Measurements from ENCODE around the gene ALS2. TPM values are rescaled to one million over a fixed set of nuclear protein-coding genes. Genes with fewer than 3 reads are reported as not detected.
A peak's percentile ranks its signal among the peaks of the same experiment; 100 is the strongest.

Gene ALS2
- total RNA-seq, 2 experiments from 2014 or later = 8.3 to 11.3 TPM

GRCh38 chr2:201709049-201709448, 71.7 kb downstream of the ALS2 start:
- intact Hi-C loops (cut with micrococcal nuclease; ENCODE audit: unreplicated experiment) = no loop called here
- ChIA-PET CTCF (ENCODE audit: unreplicated experiment) (no interaction called here), POLR2A (interaction anchor here (1.7 kb wide), 1 partner anchor 35 kb away, joined by 6 read pairs; no protein-coding TSS in a partner anchor)
- Histone ChIP-seq H2AFZ (ENCODE audit: low read length) (no peak overlapping the region), H3K79me2 (ENCODE audit: insufficient read depth, low read depth, low read length) (no peaks in the 10 kb centered on the region), H3K9me2 (ENCODE audit: insufficient read depth, low read length) (no peaks in the 10 kb centered on the region), H3K36me3 (ENCODE audit: insufficient read depth, low read length) (0 out of 2 replicates have a peak, but pooled peaks cover 4% of the 10 kb centered on the region), H3K27ac (ENCODE audit: low read depth, low read length, poor library complexity, severe bottlenecking) (no peak overlapping the region), H3K4me1 (ENCODE audit: insufficient read depth, low read length, poor library complexity, severe bottlenecking) (no peaks in the 10 kb centered on the region), H3K4me3 (ENCODE audit: low read depth, low read length, poor library complexity, severe bottlenecking) (no peak overlapping the region), H4K20me1 (ENCODE audit: insufficient read depth, low read length) (no peaks in the 10 kb centered on the region), H3K9me3 (ENCODE audit: low read length) (no peaks in the 10 kb centered on the region), H3K4me2 (ENCODE audit: low read length) (no peak overlapping the region)
- no peak for TF ChIP-seq EZH2phosphoT487 (IDR thresholded peaks at IDR 0.05; ENCODE audit: borderline replicate concordance, low read depth, low read length)
- TF ChIP-seq, protein P1, sequence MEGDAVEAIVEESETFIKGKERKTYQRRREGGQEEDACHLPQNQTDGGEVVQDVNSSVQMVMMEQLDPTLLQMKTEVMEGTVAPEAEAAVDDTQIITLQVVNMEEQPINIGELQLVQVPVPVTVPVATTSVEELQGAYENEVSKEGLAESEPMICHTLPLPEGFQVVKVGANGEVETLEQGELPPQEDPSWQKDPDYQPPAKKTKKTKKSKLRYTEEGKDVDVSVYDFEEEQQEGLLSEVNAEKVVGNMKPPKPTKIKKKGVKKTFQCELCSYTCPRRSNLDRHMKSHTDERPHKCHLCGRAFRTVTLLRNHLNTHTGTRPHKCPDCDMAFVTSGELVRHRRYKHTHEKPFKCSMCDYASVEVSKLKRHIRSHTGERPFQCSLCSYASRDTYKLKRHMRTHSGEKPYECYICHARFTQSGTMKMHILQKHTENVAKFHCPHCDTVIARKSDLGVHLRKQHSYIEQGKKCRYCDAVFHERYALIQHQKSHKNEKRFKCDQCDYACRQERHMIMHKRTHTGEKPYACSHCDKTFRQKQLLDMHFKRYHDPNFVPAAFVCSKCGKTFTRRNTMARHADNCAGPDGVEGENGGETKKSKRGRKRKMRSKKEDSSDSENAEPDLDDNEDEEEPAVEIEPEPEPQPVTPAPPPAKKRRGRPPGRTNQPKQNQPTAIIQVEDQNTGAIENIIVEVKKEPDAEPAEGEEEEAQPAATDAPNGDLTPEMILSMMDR (conservative IDR thresholded peaks at IDR 0.05; ENCODE audit: low read length) = no peak
- no TSS peak for BruUV-seq (replicated peaks)
- DNase-seq (ENCODE audit: low spot score) = no peak

- ChIA-PET POLR2A (no interaction called here), CTCF (ENCODE audit: unreplicated experiment) (no interaction called here)
Observed at GRCh38 chr2:201707753-201708152, 73.0 kb downstream of the ALS2 start.

GRCh38 chr2:201707142-201707541, 73.6 kb downstream of the ALS2 start:
- ChIA-PET CTCF (ENCODE audit: unreplicated experiment) (no interaction called here), POLR2A (no interaction called here)
- no TSS peak for BruUV-seq (replicated peaks)
- Histone ChIP-seq H3K4me3 (ENCODE audit: low read depth, low read length, poor library complexity, severe bottlenecking) (no peak overlapping the region), H3K79me2 (ENCODE audit: insufficient read depth, low read depth, low read length) (no peaks in the 10 kb centered on the region), H3K9me2 (ENCODE audit: insufficient read depth, low read length) (no peaks in the 10 kb centered on the region), H4K20me1 (ENCODE audit: insufficient read depth, low read length) (no peaks in the 10 kb centered on the region), H3K4me2 (ENCODE audit: low read length) (no peak overlapping the region), H3K36me3 (ENCODE audit: insufficient read depth, low read length) (0 out of 2 replicates have a peak, but pooled peaks cover 4% of the 10 kb centered on the region), H3K27ac (ENCODE audit: low read depth, low read length, poor library complexity, severe bottlenecking) (no peak overlapping the region), H2AFZ (ENCODE audit: low read length) (no peak overlapping the region), H3K4me1 (ENCODE audit: insufficient read depth, low read length, poor library complexity, severe bottlenecking) (no peaks in the 10 kb centered on the region), H3K9me3 (ENCODE audit: low read length) (no peaks in the 10 kb centered on the region)
- intact Hi-C loops (cut with micrococcal nuclease; ENCODE audit: unreplicated experiment) = no loop called here
- no peak for DNase-seq (ENCODE audit: low spot score)
- TF ChIP-seq, protein P1 (conservative IDR thresholded peaks at IDR 0.05; ENCODE audit: low read length) = no peak
- no peak for TF ChIP-seq EZH2phosphoT487 (IDR thresholded peaks at IDR 0.05; ENCODE audit: borderline replicate concordance, low read depth, low read length)

More at GRCh38 chr2:201707753-201708152, 73.0 kb downstream of the ALS2 start:
- H3K4me1 ChIP-seq (ENCODE audit: insufficient read depth, low read length, poor library complexity, severe bottlenecking) = no peaks in the 10 kb centered on the region
- no peak overlapping the region for H2AFZ ChIP-seq (ENCODE audit: low read length)
- H3K27ac ChIP-seq (ENCODE audit: low read depth, low read length, poor library complexity, severe bottlenecking) = no peak overlapping the region
- H3K4me2 ChIP-seq (ENCODE audit: low read length) = no peak overlapping the region
- no peaks in the 10 kb centered on the region for H4K20me1 ChIP-seq (ENCODE audit: insufficient read depth, low read length)
- no peak for DNase-seq (ENCODE audit: low spot score)
- intact Hi-C loops (cut with micrococcal nuclease; ENCODE audit: unreplicated experiment) = no loop called here
- no peaks in the 10 kb centered on the region for H3K9me3 ChIP-seq (ENCODE audit: low read length)
- no peak overlapping the region for H3K4me3 ChIP-seq (ENCODE audit: low read depth, low read length, poor library complexity, severe bottlenecking)
- no peak for TF ChIP-seq EZH2phosphoT487 (IDR thresholded peaks at IDR 0.05; ENCODE audit: borderline replicate concordance, low read depth, low read length)
- TF ChIP-seq, protein P1 (conservative IDR thresholded peaks at IDR 0.05; ENCODE audit: low read length) = peak; percentile 18; the same call in 1 of the 2 replicates
- no TSS peak for BruUV-seq (replicated peaks)
- 0 out of 2 replicates have a peak, but pooled peaks cover 4% of the 10 kb centered on the region for H3K36me3 ChIP-seq (ENCODE audit: insufficient read depth, low read length)
- H3K79me2 ChIP-seq (ENCODE audit: insufficient read depth, low read depth, low read length) = no peaks in the 10 kb centered on the region
- no peaks in the 10 kb centered on the region for H3K9me2 ChIP-seq (ENCODE audit: insufficient read depth, low read length)
